NCI-H1436 treated with DMSO at 0.1 percent for 48 hours (cell line): ENCODE results near the gene C21orf91.

Experiments
- DNase-seq: peaks from one replicate; lab custom pipeline; 2025; lab: John Stamatoyannopoulos, UW

The C21orf91 gene

DNA sequence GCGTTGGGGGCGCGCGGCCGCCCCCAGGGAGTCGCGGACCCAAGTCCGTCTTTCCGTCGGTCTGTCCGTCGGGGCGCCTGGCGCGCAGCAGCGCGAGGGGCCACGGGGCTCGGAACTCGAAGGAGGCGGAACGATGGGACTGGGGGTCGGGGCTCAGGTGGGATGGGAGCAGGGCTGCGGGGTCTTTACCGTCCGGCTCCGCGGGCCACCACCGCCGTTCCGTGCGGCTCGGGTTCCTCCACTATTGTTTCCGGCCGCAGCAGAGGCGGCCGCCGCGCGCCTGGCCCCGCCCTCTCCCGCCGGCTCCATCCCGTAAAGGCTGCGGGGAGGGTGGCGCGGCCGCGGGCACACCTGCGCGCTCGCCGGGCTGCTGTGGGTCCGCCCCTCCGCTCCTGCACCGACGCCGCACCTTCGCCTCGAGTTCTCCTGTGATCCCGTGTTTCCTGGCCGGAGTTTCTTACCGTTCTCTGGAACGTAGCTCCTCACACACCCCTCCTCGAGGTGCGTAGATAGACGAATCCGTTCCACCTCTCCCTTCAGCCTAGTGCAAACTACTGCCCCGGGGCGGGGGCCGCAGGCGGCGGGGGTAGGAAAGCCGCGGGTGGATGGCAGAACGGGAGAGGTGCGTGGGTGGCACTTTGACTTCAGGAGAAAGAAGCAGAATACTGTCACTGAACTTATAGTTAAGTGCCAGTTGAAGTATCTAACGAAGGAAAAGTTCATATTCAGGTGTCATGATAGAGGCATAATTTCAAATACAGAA lies at the start of gene C21orf91:
Gene C21orf91, minus strand, starts transcription at position 243 of the 763 bp plus-strand sequence. CDS start 1,038 bp downstream, outside the sequence.
- DNase-seq = peak; percentile 62

DNA sequence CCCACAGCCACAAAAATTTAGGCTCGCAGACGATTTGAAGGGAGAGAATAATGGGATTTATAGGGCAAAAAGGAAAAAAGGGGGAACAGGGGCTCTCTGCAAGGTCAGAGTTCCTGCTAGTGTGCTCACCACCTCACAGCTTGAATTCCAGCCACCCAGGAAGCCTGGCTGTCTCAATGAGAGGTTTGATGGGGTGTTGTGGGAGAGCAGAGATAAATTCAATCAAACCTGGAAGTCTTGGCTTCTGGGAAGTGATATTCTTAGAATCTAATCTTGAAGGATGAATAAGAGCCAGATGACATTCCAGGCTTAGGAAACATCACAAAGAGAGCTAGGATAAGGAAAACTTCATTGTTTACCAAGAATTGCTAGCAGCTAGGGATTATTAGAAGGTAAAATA lies 47.4 kb upstream of the C21orf91 start:
- DNase-seq = no peak

DNA sequence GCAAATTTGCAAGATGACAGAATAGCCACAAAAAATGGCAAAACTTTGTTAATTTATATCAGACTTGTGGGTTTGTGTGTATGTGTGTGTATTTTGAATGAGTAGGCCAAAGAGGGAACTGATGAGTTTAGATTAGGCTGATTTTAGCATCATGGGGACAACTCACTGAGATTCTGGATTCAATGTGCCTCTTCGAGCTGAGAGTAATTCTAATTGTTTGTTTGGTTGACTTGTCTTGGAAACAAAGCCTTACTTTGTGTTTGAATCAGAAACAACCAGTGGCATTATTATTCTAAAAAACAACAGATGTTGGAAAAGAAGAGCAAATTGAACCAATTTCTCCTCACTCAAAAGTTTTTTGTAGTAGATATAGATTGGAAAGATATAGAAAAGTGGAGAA lies 40.5 kb upstream of the C21orf91 start:
- DNase-seq = no peak

GRCh38 chr21:17858747-17859146 lies 39.6 kb upstream of the C21orf91 start:
- no peak for DNase-seq

DNA sequence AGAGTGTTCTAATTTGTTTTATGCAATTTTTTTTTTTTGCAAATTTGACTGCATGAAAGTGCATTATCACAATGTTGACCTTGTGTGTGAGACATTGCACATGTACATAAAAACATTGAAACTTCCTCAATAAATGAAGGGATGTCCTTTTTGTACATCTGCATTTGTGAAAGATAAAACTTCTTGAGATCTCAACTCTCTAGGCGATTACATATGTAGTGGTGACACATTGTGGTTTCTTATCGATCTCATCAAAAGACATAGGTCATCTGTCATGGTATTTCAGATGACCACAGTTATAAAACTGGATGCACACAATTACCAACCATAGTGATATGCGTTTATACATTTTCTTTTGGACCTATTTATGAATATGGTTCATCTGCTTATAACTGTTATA lies 35.6 kb upstream of the C21orf91 start:
- no peak for DNase-seq

GRCh38 chr21:17853393-17854275 lies 34.5 kb upstream of the C21orf91 start:
- no peak for DNase-seq

DNA sequence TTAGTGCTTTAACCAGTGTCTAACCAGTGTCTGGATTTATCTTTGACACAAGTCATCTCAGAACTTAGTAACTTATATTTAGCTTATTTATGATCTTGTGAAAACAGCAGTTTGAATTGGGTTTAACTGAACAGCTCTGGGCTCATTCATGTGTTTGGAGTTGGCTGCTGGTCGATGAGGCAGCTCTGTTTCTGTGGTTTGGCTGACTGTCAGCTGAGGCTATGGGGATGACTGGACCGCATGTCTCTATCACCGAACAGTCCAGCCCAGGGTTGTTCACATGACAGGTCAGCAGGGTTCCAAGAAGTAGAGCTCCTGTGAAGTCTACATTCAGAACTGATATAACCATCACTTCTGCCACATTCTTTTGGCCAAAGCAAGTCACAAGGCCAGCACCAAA lies 29.1 kb upstream of the C21orf91 start:
- DNase-seq = no peak

GRCh38 chr21:17841103-17841502 lies 21.9 kb upstream of the C21orf91 start:
- no peak for DNase-seq

GRCh38 chr21:17834639-17835354 lies 15.6 kb upstream of the C21orf91 start:
- DNase-seq = no peak

GRCh38 chr21:17829472-17829871 lies 10.3 kb upstream of the C21orf91 start:
- no peak for DNase-seq

- DNase-seq = no peak
Observed at GRCh38 chr21:17828223-17828622, 9.1 kb upstream of the C21orf91 start.

DNA sequence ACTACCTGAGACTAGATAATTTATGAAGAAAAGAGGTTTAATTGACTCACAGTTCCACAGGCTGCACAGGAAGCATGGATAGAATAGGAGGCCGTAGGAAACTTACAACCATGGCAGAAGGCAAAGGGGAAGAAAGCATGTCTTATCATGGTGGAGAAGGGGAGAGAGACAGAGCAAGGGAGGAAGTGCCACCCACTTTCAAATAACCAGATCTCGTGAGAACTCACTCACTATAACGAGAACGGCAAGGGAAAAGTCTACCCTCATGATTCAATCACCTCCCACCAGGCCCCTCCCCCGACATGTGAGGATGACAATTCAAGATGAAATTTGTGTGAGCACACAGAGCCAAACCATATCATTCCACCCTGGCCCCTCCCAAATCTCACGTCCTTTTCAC lies 4.7 kb upstream of the C21orf91 start:
- DNase-seq = no peak

- DNase-seq = no peak
Observed at GRCh38 chr21:17821121-17821520, 2.0 kb upstream of the C21orf91 start.

- no peak for DNase-seq
Observed at GRCh38 chr21:17819877-17820229, 697 bp upstream of the C21orf91 start.

- no peak for DNase-seq
Observed at GRCh38 chr21:17818186-17819113, 706 bp downstream of the C21orf91 start.

DNA sequence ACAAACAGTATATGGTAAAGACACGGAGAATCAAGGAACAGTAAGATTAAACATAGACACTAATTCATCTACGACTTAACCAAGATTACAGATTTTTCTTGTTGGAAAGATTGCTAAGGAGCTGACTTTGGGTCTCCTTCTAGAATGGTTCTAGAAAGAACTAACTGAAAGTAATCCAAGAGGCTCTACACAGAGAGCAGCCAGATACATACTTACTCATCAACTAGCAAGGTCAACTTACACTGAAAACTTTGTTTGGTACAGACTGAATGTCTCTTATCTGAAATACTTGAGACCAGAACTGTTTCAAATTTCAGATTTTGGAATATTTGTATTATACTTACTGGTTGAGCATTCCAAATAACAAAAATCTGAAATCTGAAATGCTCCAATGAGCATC lies 5.8 kb downstream of the C21orf91 start:
- no peak for DNase-seq

GRCh38 chr21:17805966-17806365 lies 13.2 kb downstream of the C21orf91 start:
- no peak for DNase-seq

DNA sequence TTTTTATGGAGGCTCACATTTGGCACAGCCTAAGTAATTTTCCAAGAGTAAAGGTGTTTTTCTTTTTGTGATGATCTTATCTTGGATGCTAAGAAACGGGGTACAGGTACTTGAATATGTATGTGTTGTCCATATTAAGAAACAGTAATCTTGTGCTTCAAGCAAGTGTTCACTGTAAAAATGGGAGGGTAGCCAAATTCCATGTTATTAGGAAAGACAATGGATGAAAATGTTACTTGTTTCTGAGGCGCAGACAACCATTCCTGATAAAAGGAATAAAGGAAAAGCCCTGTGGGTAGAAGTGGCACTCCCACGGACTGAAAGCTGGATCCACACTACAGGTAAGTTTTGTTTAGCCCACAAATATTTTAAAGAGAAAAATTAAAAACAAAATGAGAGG lies 15.6 kb downstream of the C21orf91 start:
- DNase-seq = no peak

DNA sequence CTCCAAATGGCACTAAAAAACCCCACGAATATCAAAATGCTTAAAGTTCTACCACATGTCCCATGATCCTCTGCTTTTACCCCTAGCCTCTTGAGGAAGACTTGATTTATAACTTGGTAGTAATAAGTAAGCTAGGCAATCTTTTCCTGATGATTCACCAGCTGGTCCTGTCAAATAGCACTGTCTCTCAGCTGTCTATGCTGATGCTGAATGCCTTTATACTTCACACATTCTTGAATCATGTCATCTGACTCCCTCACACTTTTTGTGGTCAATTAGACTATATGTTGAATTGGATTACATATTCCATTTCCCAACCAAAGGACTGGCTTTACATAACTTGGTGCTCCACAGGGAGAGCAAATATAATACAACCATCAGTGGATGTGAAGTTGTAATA lies 16.6 kb downstream of the C21orf91 start:
- no peak for DNase-seq

- no peak for DNase-seq
Observed at GRCh38 chr21:17799414-17800164, 19.6 kb downstream of the C21orf91 start.

DNA sequence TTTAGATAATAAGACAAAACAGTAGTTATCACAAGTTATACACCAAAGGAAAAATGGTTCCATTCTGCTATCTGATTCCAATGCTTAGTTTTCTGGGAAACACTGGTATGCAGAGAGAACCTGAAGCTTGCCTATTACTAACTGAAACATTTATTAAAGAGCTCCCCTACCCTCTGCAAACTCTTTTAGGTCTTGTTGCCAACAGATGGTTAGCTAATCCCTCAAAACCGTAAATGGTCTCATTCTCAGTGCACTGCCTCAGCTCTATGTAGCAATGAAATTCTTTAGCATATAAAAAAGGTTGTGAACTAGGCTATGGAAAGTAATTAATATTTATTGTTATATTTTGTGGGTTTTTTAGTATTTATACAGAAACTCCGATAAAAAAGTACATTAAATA lies 20.4 kb downstream of the C21orf91 start:
- DNase-seq = no peak
